ENCODE results near the gene KAT7.

- TF ChIP-seq SP1 (IDR thresholded peaks at IDR 0.05; ENCODE audit: low read depth, low read length) (no peak), CTCF (IDR thresholded peaks at IDR 0.05; ENCODE audit: control extremely low read depth in 1 of 3, insufficient read depth in 1 of 3, low read depth in 1 of 3, low read length in 3 of 3) (no peak), SP4 (IDR thresholded peaks at IDR 0.05; ENCODE audit: low read length) (no peak), HDAC2 (IDR thresholded peaks at IDR 0.05; ENCODE audit: borderline replicate concordance in 1 of 2, low read depth in 2 of 2, low read length in 2 of 2) (no peak), POLR2AphosphoS5 (IDR thresholded peaks at IDR 0.05; ENCODE audit: low read depth, low read length) (no peak), BACH1 (IDR thresholded peaks at IDR 0.05; ENCODE audit: low read length) (no peak), TBP (IDR thresholded peaks at IDR 0.05; ENCODE audit: low read depth, low read length) (no peak), SIN3A (conservative IDR thresholded peaks at IDR 0.05 in 1 of 2, IDR thresholded peaks at IDR 0.05 in 1 of 2; ENCODE audit: low read depth in 1 of 2, low read length in 2 of 2) (no peak), POLR2A (IDR thresholded peaks at IDR 0.05; ENCODE audit: control extremely low read depth in 1 of 2, low read depth in 2 of 2, low read length in 2 of 2) (no peak), NRF1 (IDR thresholded peaks at IDR 0.05; ENCODE audit: low read depth, low read length) (no peak), RBBP5 (IDR thresholded peaks at IDR 0.05; ENCODE audit: borderline replicate concordance, low read depth, low read length) (no peak), CHD2 (IDR thresholded peaks at IDR 0.05; ENCODE audit: low read length) (no peak), SAP30 (IDR thresholded peaks at IDR 0.05; ENCODE audit: insufficient read depth, insufficient replicate concordance, low read length) (no peak)
- TF ChIP-seq, protein P1, sequence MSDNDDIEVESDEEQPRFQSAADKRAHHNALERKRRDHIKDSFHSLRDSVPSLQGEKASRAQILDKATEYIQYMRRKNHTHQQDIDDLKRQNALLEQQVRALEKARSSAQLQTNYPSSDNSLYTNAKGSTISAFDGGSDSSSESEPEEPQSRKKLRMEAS (IDR thresholded peaks at IDR 0.05), result no peak
Measured at GRCh38 chr17:49777563-49777962, 10.9 kb upstream of the KAT7 start.

All from H1 (cell line).